Naive B cell (primary cell): ENCODE measurements around the gene DNM1. TPM values are rescaled to one million over a fixed set of nuclear protein-coding genes. Genes with fewer than 3 reads are reported as not detected.

Experiments used
- ATAC-seq, 2 donors: fragments of 150-1000 bp; cut with Tn5 transposase; 2 replicates each; pipeline ENCODE4 v1.10.0; 2021; ENCODE audit warnings: low read depth in 2 of 2, mild to moderate bottlenecking in 2 of 2, moderate library complexity in 2 of 2
- DNase-seq: peaks from one replicate; pipeline ENCODE4 v3.0.0; 2022
- H3K27ac Mint-ChIP-seq, 6 donors: one replicate each; pipeline ENCODE4 v1.8.0; 2020 to 2022; ENCODE audit warnings: mild to moderate bottlenecking in 6 of 6, mixed read lengths in 6 of 6, moderate library complexity in 5 of 6, inconsistent platforms in 2 of 6
- H3K27me3 Mint-ChIP-seq, 3 donors: one replicate each; pipeline ENCODE4 v1.8.0; 2021 to 2022; ENCODE audit warnings: mixed read lengths in 3 of 3, mild to moderate bottlenecking in 1 of 3
- H3K36me3 Mint-ChIP-seq, 2 donors: one replicate each; pipeline ENCODE4 v1.8.0; 2020 to 2022; ENCODE audit warnings: mixed read lengths in 2 of 2, inconsistent platforms in 1 of 2, mild to moderate bottlenecking in 1 of 2
- H3K4me1 Mint-ChIP-seq, 3 donors: one replicate each; pipeline ENCODE4 v1.8.0; 2020 to 2022; ENCODE audit warnings: mixed read lengths in 3 of 3, inconsistent platforms in 1 of 3, mild to moderate bottlenecking in 1 of 3, moderate library complexity in 1 of 3
- H3K4me3 Mint-ChIP-seq, 8 donors: one replicate each; pipeline ENCODE4 v1.8.0; 2020 to 2022; ENCODE audit warnings: mild to moderate bottlenecking in 8 of 8, mixed read lengths in 8 of 8, moderate library complexity in 8 of 8, inconsistent platforms in 2 of 8
- H3K9me3 Mint-ChIP-seq, 7 donors: one replicate each; pipeline ENCODE4 v1.8.0; 2020 to 2022; ENCODE audit warnings: mixed read lengths in 7 of 7, mild to moderate bottlenecking in 5 of 7, inconsistent platforms in 2 of 7, moderate library complexity in 1 of 7
- polyA plus RNA-seq, 6 donors: library from polyadenylated mRNA; unstranded; fragments of 300-500 nt; fragmentation: Illumina TruSeq; gene quantifications; one replicate each; pipeline ENCODE4 v1.2.3, GENCODE V29; 2021; ENCODE audit warnings: low read depth in 6 of 6

Gene DNM1
- polyA plus RNA-seq, 6 donors from 2014 or later = 0.15 to 0.49 (median 0.20) TPM; not detected in 2

DNA sequence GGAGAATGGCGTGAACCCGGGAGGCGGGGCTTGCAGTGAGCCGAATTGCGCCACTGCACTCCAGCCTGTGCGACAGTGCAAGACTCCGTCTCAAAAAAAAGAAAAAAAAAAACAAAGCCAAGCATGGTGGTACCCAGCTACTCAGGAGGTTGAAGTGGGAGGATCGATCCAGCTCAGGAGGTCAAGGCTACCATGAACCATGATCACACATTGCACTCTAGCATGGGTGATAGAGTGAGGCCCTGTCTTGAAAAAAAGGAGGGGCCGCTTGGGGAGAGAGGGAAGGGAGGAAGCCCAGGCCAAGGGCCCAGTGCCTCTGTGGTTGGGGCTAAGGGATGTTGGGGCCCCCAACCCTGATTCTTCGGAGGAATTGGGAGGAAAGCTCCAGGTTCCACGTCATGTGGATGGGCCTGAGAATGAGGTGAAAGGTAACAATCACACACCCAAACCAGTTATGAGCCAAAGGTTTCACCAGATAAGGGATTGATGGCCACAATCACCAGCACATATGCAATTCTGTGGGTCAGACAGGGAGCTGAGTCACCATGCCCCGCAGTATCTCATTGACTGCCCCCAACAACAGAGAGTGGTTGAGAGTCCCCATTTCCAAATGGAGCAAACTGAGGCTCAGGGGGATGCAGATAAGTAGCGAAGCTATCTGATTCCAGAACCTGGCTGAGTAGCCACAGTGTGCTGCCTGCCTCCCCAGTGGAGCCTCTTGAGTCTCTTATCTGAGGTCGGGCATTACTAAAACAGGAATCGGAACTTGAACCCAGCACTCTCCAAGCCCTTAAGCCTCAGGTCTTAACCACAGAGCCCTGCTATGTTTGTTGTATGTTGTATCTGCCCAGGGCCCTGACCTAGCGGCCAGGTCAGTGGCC is 93.4 kb downstream of the DNM1 start:
- Mint-ChIP-seq H3K27me3 (no peaks in the 10 kb centered on the region), H3K27ac (peak overlapping the region in 1 of 6 donors; percentile 70), H3K9me3 (no peaks in the 10 kb centered on the region)

GRCh38 chr9:128297221-128297773 is 94.1 kb downstream of the DNM1 start:
- ATAC-seq (no peak), DNase-seq (no peak)
- Mint-ChIP-seq H3K27ac (peak overlapping the region in 1 of 6 donors; percentile 36), H3K4me3 (no peak overlapping the region), H3K4me1 (no peaks in the 10 kb centered on the region), H3K36me3 (no peaks in the 10 kb centered on the region), H3K27me3 (no peaks in the 10 kb centered on the region), H3K9me3 (no peaks in the 10 kb centered on the region)

More for the DNA sequence above, 93.4 kb downstream of the DNM1 start:
- Mint-ChIP-seq H3K4me1 (no peaks in the 10 kb centered on the region), H3K4me3 (no peak overlapping the region), H3K36me3 (no peaks in the 10 kb centered on the region)
- no peak for ATAC-seq
- DNase-seq = no peak

- no peaks in the 10 kb centered on the region for H3K36me3 Mint-ChIP-seq
- H3K27me3 Mint-ChIP-seq = no peaks in the 10 kb centered on the region
- no peak overlapping the region for H3K4me3 Mint-ChIP-seq
- no peaks in the 10 kb centered on the region for H3K9me3 Mint-ChIP-seq
- H3K4me1 Mint-ChIP-seq = no peaks in the 10 kb centered on the region
- no peak overlapping the region for H3K27ac Mint-ChIP-seq
- ATAC-seq = no peak
- DNase-seq = no peak
These were observed 95.6 kb downstream of the DNM1 start for GRCh38 chr9:128298535-128299482.

GRCh38 chr9:128304136-128304970 is 101.2 kb downstream of the DNM1 start:
- Mint-ChIP-seq H3K27ac (peak overlapping the region in 3 of 6 donors; percentile 4 to 33 (median 17)), H3K27me3 (no peaks in the 10 kb centered on the region), H3K36me3 (peaks cover 5 to 6% of the 10 kb centered on the region in 2 donors), H3K9me3 (no peaks in the 10 kb centered on the region), H3K4me1 (no peaks in the 10 kb centered on the region), H3K4me3 (no peak overlapping the region)
- ATAC-seq (no peak), DNase-seq (no peak)

Other genes with a start within 250 kb of the DNM1 start
- 10 to 100 TPM; 12.3 to 36.9 (median 21.6) TPM for gene EEIG1, start 222.4 kb upstream of the DNM1 start, polyA plus RNA-seq
- gene NAIF1, start 136.1 kb upstream of the DNM1 start, polyA plus RNA-seq = 10 to 100 TPM in 4 of 6 donors, 1 to 10 TPM in 2; 7.2 to 21.6 (median 12.3) TPM
- gene SLC25A25, start 135.1 kb upstream of the DNM1 start, polyA plus RNA-seq = 10 to 100 TPM in 1 of 6 donors, 1 to 10 TPM in 5; 1.6 to 15.8 (median 9.0) TPM
- 10 to 100 TPM; 31.1 to 63.8 (median 40.8) TPM for gene PTGES2, start 75.7 kb upstream of the DNM1 start, polyA plus RNA-seq
- 1 to 10 TPM in 2 of 6 donors, under 1 TPM in 1, not detected in 3; 0.44 to 1.2 (median 1.2) TPM for gene LCN2, start 53.9 kb upstream of the DNM1 start, polyA plus RNA-seq
- 10 to 100 TPM; 74.7 to 98.3 (median 93.5) TPM for gene BBLN, start 43.1 kb upstream of the DNM1 start, polyA plus RNA-seq
- 10 to 100 TPM in 2 of 6 donors, 1 to 10 TPM in 4; 5.6 to 34.6 (median 9.9) TPM for gene CIZ1, start 11.8 kb upstream of the DNM1 start, polyA plus RNA-seq
- 10 to 100 TPM in 1 of 6 donors, 1 to 10 TPM in 5; 4.6 to 10.3 (median 8.1) TPM for gene GOLGA2, start 72.6 kb downstream of the DNM1 start, polyA plus RNA-seq
- gene SWI5, start 72.9 kb downstream of the DNM1 start, polyA plus RNA-seq = 10 to 100 TPM; 22.6 to 33.7 (median 26.3) TPM
- 10 to 100 TPM; 12.7 to 23.4 (median 22.1) TPM for gene TRUB2, start 119.1 kb downstream of the DNM1 start, polyA plus RNA-seq
- 10 to 100 TPM; 25.5 to 37.5 (median 31.3) TPM for gene COQ4, start 119.5 kb downstream of the DNM1 start, polyA plus RNA-seq
- 1 to 10 TPM in 5 of 6 donors, not detected in 1; 2.3 to 6.8 (median 3.6) TPM for gene SLC27A4, start 137.1 kb downstream of the DNM1 start, polyA plus RNA-seq
- 10 to 100 TPM; 36.9 to 44.3 (median 42.0) TPM for gene URM1, start 168.0 kb downstream of the DNM1 start, polyA plus RNA-seq
- gene CERCAM, start 217.5 kb downstream of the DNM1 start, polyA plus RNA-seq = under 1 TPM in 5 of 6 donors, not detected in 1; 0.31 to 0.71 (median 0.37) TPM